Measurements from ENCODE around the gene LRRC56. TPM values are rescaled to one million over a fixed set of nuclear protein-coding genes. Genes with fewer than 3 reads are reported as not detected.
A peak's percentile ranks its signal among the peaks of the same experiment; 100 is the strongest.

Gene LRRC56
- total and polyA plus RNA-seq, 2 donors (not counting 1 experiment from before 2014, with no cell fraction given), result 0.28 to 1.3 TPM

- H3K36me3 ChIP-seq (ENCODE audit: control insufficient read depth, insufficient read depth, low read length), result peaks cover 3% of the 10 kb centered on the region
- TF ChIP-seq CTCF (conservative IDR thresholded peaks at IDR 0.05 in 1 of 2, IDR thresholded peaks at IDR 0.05 in 1 of 2; ENCODE audit: low read depth in 1 of 2, low read length in 2 of 2) (no peak), EZH2 (IDR thresholded peaks at IDR 0.05; ENCODE audit: low read length, missing control alignments) (peak; percentile 7)
- peaks cover 3% of the 10 kb centered on the region for H3K4me1 ChIP-seq (ENCODE audit: control insufficient read depth, extremely low read depth, insufficient read depth, low read length)
- peaks cover 38% of the 10 kb centered on the region for H3K79me2 ChIP-seq (ENCODE audit: control insufficient read depth, insufficient read depth, low read length)
- H3K27me3 ChIP-seq (ENCODE audit: control insufficient read depth, insufficient read depth, low read length), result no peaks in the 10 kb centered on the region
- no peaks in the 10 kb centered on the region for H4K20me1 ChIP-seq (ENCODE audit: control insufficient read depth, extremely low read depth, insufficient read depth, low read length)
- H3K4me3 ChIP-seq (replicated peaks in 1 of 4; ENCODE audit: control extremely low read depth in 1 of 4, insufficient read depth in 1 of 4, low read depth in 3 of 4, low read length in 4 of 4), result peak overlapping the region; percentile 31 to 72 (median 69)
- no peak overlapping the region for H3K27ac ChIP-seq (ENCODE audit: insufficient read depth, low read length)
- no peak for DNase-seq (ENCODE audit: low read depth in 2 of 2)
- H3K9ac ChIP-seq (ENCODE audit: insufficient read depth, low read length), result peak overlapping the region; percentile 63
- no peaks in the 10 kb centered on the region for H3K9me3 ChIP-seq (ENCODE audit: control insufficient read depth, insufficient read depth, low read depth, low read length)
- H3K4me2 ChIP-seq (ENCODE audit: extremely low read depth, insufficient read depth, low read length), result peak overlapping the region; percentile 94
- peak overlapping the region; percentile 77 for H2AFZ ChIP-seq (ENCODE audit: low read length)
Observed at GRCh38 chr11:575313-575995, 38.1 kb downstream of the LRRC56 start.

- H3K4me1 ChIP-seq (ENCODE audit: control insufficient read depth, extremely low read depth, insufficient read depth, low read length), result peaks cover 3% of the 10 kb centered on the region
- H3K79me2 ChIP-seq (ENCODE audit: control insufficient read depth, insufficient read depth, low read length), result peaks cover 44% of the 10 kb centered on the region
Observed at GRCh38 chr11:575996-576768, 38.9 kb downstream of the LRRC56 start, which contains the start of gene PHRF1. PHRF1 (plus strand) TSS chr11:576470; CDS start chr11:581513, 5,043 bp downstream.

More at GRCh38 chr11:575996-576768, 38.9 kb downstream of the LRRC56 start, which contains the start of gene PHRF1:
- Histone ChIP-seq H3K9ac (ENCODE audit: insufficient read depth, low read length) (peak within 1 kb of the TSS; percentile 98), H2AFZ (ENCODE audit: low read length) (peak within 1 kb of the TSS; percentile 97), H3K36me3 (ENCODE audit: control insufficient read depth, insufficient read depth, low read length) (peaks cover 3% of the 10 kb centered on the region), H3K4me3 (replicated peaks in 1 of 4; ENCODE audit: control extremely low read depth in 1 of 4, insufficient read depth in 1 of 4, low read depth in 3 of 4, low read length in 4 of 4) (peak within 1 kb of the TSS; percentile 76 to 96 (median 95)), H4K20me1 (ENCODE audit: control insufficient read depth, extremely low read depth, insufficient read depth, low read length) (no peaks in the 10 kb centered on the region), H3K9me3 (ENCODE audit: control insufficient read depth, insufficient read depth, low read depth, low read length) (no peaks in the 10 kb centered on the region), H3K27me3 (ENCODE audit: control insufficient read depth, insufficient read depth, low read length) (no peaks in the 10 kb centered on the region), H3K27ac (ENCODE audit: insufficient read depth, low read length) (peak within 1 kb of the TSS; percentile 99), H3K4me2 (ENCODE audit: extremely low read depth, insufficient read depth, low read length) (peak within 1 kb of the TSS; percentile 97)
- DNase-seq (ENCODE audit: low read depth in 2 of 2), result peak; percentile 93 to 96
- TF ChIP-seq CTCF (conservative IDR thresholded peaks at IDR 0.05 in 1 of 2, IDR thresholded peaks at IDR 0.05 in 1 of 2; ENCODE audit: low read depth in 1 of 2, low read length in 2 of 2) (no peak), EZH2 (IDR thresholded peaks at IDR 0.05; ENCODE audit: low read length, missing control alignments) (no peak)

Measured in fibroblast of lung (primary cell).